ENCODE measurements around the gene WBP2.
A peak's percentile ranks its signal among the peaks of the same experiment; 100 is the strongest.
"Not testable (repeated sequence)": the region's sequence is repeated elsewhere in the genome, so short reads cannot be mapped to it uniquely, and the experiment has no call there.

The WBP2 gene

GRCh38 chr17:75811174-75811573, 44.0 kb downstream of the WBP2 start:
- DNase-seq (ENCODE audit: low read depth), result no peak
- H3K4me3 ChIP-seq (ENCODE audit: control insufficient read depth, low read depth, low read length), result no peak overlapping the region
- TF ChIP-seq CTCF (conservative IDR thresholded peaks at IDR 0.05; ENCODE audit: control insufficient read depth, insufficient read depth, low read depth, low read length), result no peak

GRCh38 chr17:75810756-75811155, 44.4 kb downstream of the WBP2 start:
- not testable (repeated sequence) for DNase-seq (ENCODE audit: low read depth); H3K4me3 ChIP-seq (ENCODE audit: control insufficient read depth, low read depth, low read length)

GRCh38 chr17:75810216-75810615, 44.9 kb downstream of the WBP2 start:
- TF ChIP-seq CTCF (conservative IDR thresholded peaks at IDR 0.05; ENCODE audit: control insufficient read depth, insufficient read depth, low read depth, low read length), result no peak
- DNase-seq (ENCODE audit: low read depth), result no peak
- H3K4me3 ChIP-seq (ENCODE audit: control insufficient read depth, low read depth, low read length), result no peak overlapping the region

GRCh38 chr17:75809631-75810111, 45.5 kb downstream of the WBP2 start:
- DNase-seq (ENCODE audit: low read depth), result no peak
- no peak overlapping the region for H3K4me3 ChIP-seq (ENCODE audit: control insufficient read depth, low read depth, low read length)

GRCh38 chr17:75808905-75809621, 46.1 kb downstream of the WBP2 start:
- peak; percentile 93 for DNase-seq (ENCODE audit: low read depth)
- H3K4me3 ChIP-seq (ENCODE audit: control insufficient read depth, low read depth, low read length), result no peak overlapping the region
- no peak for TF ChIP-seq CTCF (conservative IDR thresholded peaks at IDR 0.05; ENCODE audit: control insufficient read depth, insufficient read depth, low read depth, low read length)

More at GRCh38 chr17:75809631-75810111, 45.5 kb downstream of the WBP2 start:
- TF ChIP-seq CTCF (conservative IDR thresholded peaks at IDR 0.05; ENCODE audit: control insufficient read depth, insufficient read depth, low read depth, low read length), result no peak

GRCh38 chr17:75808549-75808904, 46.6 kb downstream of the WBP2 start:
- DNase-seq (ENCODE audit: low read depth), result peak; percentile 17
- no peak overlapping the region for H3K4me3 ChIP-seq (ENCODE audit: control insufficient read depth, low read depth, low read length)
- no peak for TF ChIP-seq CTCF (conservative IDR thresholded peaks at IDR 0.05; ENCODE audit: control insufficient read depth, insufficient read depth, low read depth, low read length)

- DNase-seq (ENCODE audit: low read depth), result no peak
- TF ChIP-seq CTCF (conservative IDR thresholded peaks at IDR 0.05; ENCODE audit: control insufficient read depth, insufficient read depth, low read depth, low read length), result no peak
- no peak overlapping the region for H3K4me3 ChIP-seq (ENCODE audit: control insufficient read depth, low read depth, low read length)
Measured at GRCh38 chr17:75807861-75808260, 47.3 kb downstream of the WBP2 start.
